OCI-LY3 (cell line): Measurements from ENCODE around the gene RTF1.
A peak's percentile ranks its signal among the peaks of the same experiment; 100 is the strongest.

Experiments
- H2AFZ ChIP-seq: fragments of 200-600, 300-600 bp; shearing (Covaris generic); 2 replicates; pipeline ENCODE4 v1.6.0; 2014; ENCODE audit warnings: antibody characterized with exemption, low read depth, low read length
- H3K27ac ChIP-seq: fragments of 200-600, 300-600 bp; sonication (generic); 2 replicates; pipeline ENCODE4 v1.5.1; 2014; ENCODE audit warnings: mild to moderate bottlenecking, low read length, moderate library complexity, mixed read lengths
- H3K27me3 ChIP-seq: fragments of 200-600, 300-600 bp; sonication (generic); 2 replicates; pipeline ENCODE4 v1.6.1; 2014; ENCODE audit warnings: low read depth, low read length, mixed read lengths
- H3K36me3 ChIP-seq: fragments of 200-600, 300-600 bp; sonication (generic); replicated peaks from 2 replicates; pipeline ENCODE3; 2014; ENCODE audit warnings: low read depth, low read length, mixed read lengths
- H3K4me1 ChIP-seq: fragments of 300-600, 200-600 bp; sonication (generic); 2 replicates; pipeline ENCODE4 v1.6.1; 2014; ENCODE audit warnings: low read length, mixed read lengths
- H3K4me2 ChIP-seq: fragments of 200-600, 300-600 bp; sonication (generic); 2 replicates; pipeline ENCODE4 v1.6.1; 2014; ENCODE audit warnings: low read length, mixed read lengths
- H3K4me3 ChIP-seq: fragments of 300-600, 200-600 bp; sonication (generic); 2 replicates; pipeline ENCODE4 v1.5.1; 2014; ENCODE audit warnings: antibody characterized with exemption, mild to moderate bottlenecking, low read length, moderate library complexity
- H3K79me2 ChIP-seq: fragments of 300-600, 200-600 bp; shearing (Covaris generic); 2 replicates; pipeline ENCODE4 v1.6.1; 2014; ENCODE audit warnings: mild to moderate bottlenecking, low read length, mixed read lengths
- H3K9ac ChIP-seq: fragments of 300-600, 200-600 bp; shearing (Covaris generic); 2 replicates; pipeline ENCODE4 v1.6.0; 2014; ENCODE audit warnings: mild to moderate bottlenecking, low read length, moderate library complexity
- H3K9me3 ChIP-seq: fragments of 200-600, 300-600 bp; shearing (Covaris generic); 2 replicates; pipeline ENCODE4 v1.6.1; 2014; ENCODE audit warnings: low read length, mixed read lengths; ENCODE audit not compliant: insufficient read depth
- H4K20me1 ChIP-seq: fragments of 200-600, 300-600 bp; sonication (generic); 2 replicates; pipeline ENCODE4 v1.6.1; 2016; ENCODE audit warnings: low read length, mixed read lengths; ENCODE audit not compliant: insufficient read depth
- EZH2phosphoT487 ChIP-seq: fragments of 200-600 bp; shearing (Covaris generic); IDR thresholded peaks from 2 replicates; pipeline ENCODE4 v1.6.1; 2018; ENCODE audit warnings: antibody characterized with exemption, mixed run types, low read depth
- TF ChIP-seq, protein P1 (sequence below): fragments of 200-600, 300-600 bp; sonication (generic); IDR thresholded peaks from 2 replicates; pipeline ENCODE4 v1.5.1; 2014; ENCODE audit warnings: antibody characterized with exemption, low read length, low read depth

Gene RTF1

GRCh38 chr15:41480396-41481140 is 63.7 kb downstream of the RTF1 start:
- H3K4me2 ChIP-seq = no peak overlapping the region
- no peaks in the 10 kb centered on the region for H3K79me2 ChIP-seq
- TF ChIP-seq, protein P1, sequence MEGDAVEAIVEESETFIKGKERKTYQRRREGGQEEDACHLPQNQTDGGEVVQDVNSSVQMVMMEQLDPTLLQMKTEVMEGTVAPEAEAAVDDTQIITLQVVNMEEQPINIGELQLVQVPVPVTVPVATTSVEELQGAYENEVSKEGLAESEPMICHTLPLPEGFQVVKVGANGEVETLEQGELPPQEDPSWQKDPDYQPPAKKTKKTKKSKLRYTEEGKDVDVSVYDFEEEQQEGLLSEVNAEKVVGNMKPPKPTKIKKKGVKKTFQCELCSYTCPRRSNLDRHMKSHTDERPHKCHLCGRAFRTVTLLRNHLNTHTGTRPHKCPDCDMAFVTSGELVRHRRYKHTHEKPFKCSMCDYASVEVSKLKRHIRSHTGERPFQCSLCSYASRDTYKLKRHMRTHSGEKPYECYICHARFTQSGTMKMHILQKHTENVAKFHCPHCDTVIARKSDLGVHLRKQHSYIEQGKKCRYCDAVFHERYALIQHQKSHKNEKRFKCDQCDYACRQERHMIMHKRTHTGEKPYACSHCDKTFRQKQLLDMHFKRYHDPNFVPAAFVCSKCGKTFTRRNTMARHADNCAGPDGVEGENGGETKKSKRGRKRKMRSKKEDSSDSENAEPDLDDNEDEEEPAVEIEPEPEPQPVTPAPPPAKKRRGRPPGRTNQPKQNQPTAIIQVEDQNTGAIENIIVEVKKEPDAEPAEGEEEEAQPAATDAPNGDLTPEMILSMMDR = no peak
- TF ChIP-seq EZH2phosphoT487 = no peak
- H3K4me1 ChIP-seq = peaks cover 31% of the 10 kb centered on the region
- no peak overlapping the region for H3K9ac ChIP-seq
- H3K27ac ChIP-seq = no peak overlapping the region
- no peaks in the 10 kb centered on the region for H4K20me1 ChIP-seq
- no peak overlapping the region for H2AFZ ChIP-seq
- H3K27me3 ChIP-seq = no peaks in the 10 kb centered on the region
- H3K36me3 ChIP-seq = peaks cover 49% of the 10 kb centered on the region
- no peak overlapping the region for H3K4me3 ChIP-seq
- H3K9me3 ChIP-seq = no peaks in the 10 kb centered on the region

GRCh38 chr15:41482110-41482877 is 65.4 kb downstream of the RTF1 start:
- Histone ChIP-seq H4K20me1 (no peaks in the 10 kb centered on the region), H3K27me3 (no peaks in the 10 kb centered on the region), H3K79me2 (no peaks in the 10 kb centered on the region), H3K4me1 (peaks cover 31% of the 10 kb centered on the region), H3K9ac (no peak overlapping the region), H3K36me3 (peaks cover 36% of the 10 kb centered on the region), H3K9me3 (no peaks in the 10 kb centered on the region), H3K4me2 (peak overlapping the region; percentile 94), H3K27ac (peak overlapping the region; percentile 78; the same call in 1 of the 2 replicates), H2AFZ (no peak overlapping the region), H3K4me3 (peak overlapping the region; percentile 58)
- no peak for TF ChIP-seq EZH2phosphoT487
- TF ChIP-seq, protein P1 = no peak

- H4K20me1 ChIP-seq = no peaks in the 10 kb centered on the region
- no peak overlapping the region for H2AFZ ChIP-seq
- H3K9ac ChIP-seq = peak overlapping the region; percentile 55; the same call in 1 of the 2 replicates
- peaks cover 31% of the 10 kb centered on the region for H3K4me1 ChIP-seq
- H3K4me3 ChIP-seq = peak overlapping the region; percentile 58
- TF ChIP-seq EZH2phosphoT487 = no peak
- TF ChIP-seq, protein P1 = no peak
- H3K27ac ChIP-seq = peak overlapping the region; percentile 78
- peak overlapping the region; percentile 94 for H3K4me2 ChIP-seq
- H3K9me3 ChIP-seq = no peaks in the 10 kb centered on the region
- no peaks in the 10 kb centered on the region for H3K79me2 ChIP-seq
- peaks cover 32% of the 10 kb centered on the region for H3K36me3 ChIP-seq
- H3K27me3 ChIP-seq = no peaks in the 10 kb centered on the region
These were observed 66.2 kb downstream of the RTF1 start for GRCh38 chr15:41483115-41483514.

DNA sequence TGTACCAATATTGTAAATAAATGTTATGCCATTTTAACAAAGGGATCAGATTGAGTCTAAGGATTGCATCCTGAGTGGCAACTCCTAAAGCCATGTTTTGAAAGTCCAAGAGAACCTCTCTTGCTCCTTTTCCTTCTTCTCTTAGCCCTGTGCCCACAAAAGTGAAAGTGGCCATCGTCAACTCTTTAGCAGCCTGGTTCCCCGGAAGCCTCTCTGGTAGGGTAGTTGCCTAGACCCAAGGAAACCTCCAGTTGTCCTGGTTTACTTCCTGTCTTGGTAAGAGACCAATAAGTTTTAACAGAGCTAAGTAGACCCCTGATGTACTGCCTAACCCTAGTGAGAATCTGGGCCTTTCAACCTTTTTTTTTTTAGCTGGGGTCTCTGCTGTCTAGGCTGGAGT is 66.6 kb downstream of the RTF1 start:
- no peaks in the 10 kb centered on the region for H3K79me2 ChIP-seq
- no peaks in the 10 kb centered on the region for H3K27me3 ChIP-seq
- H3K9ac ChIP-seq = peak overlapping the region; percentile 55; the same call in 1 of the 2 replicates
- peak overlapping the region; percentile 58 for H3K4me3 ChIP-seq
- H3K9me3 ChIP-seq = no peaks in the 10 kb centered on the region
- no peak overlapping the region for H2AFZ ChIP-seq
- peaks cover 31% of the 10 kb centered on the region for H3K4me1 ChIP-seq
- peaks cover 30% of the 10 kb centered on the region for H3K36me3 ChIP-seq
- peak overlapping the region; percentile 78 for H3K27ac ChIP-seq
- TF ChIP-seq, protein P1 = no peak
- TF ChIP-seq EZH2phosphoT487 = no peak
- H3K4me2 ChIP-seq = peak overlapping the region; percentile 94
- no peaks in the 10 kb centered on the region for H4K20me1 ChIP-seq
